DMS53 treated with DMSO at 0.1 percent for 48 hours (cell line): Measurements from ENCODE around the gene CERK.
A peak's percentile ranks its signal among the peaks of the same experiment; 100 is the strongest.
"Not testable (repeated sequence)": the region's sequence is repeated elsewhere in the genome, so short reads cannot be mapped to it uniquely, and the experiment has no call there.

ENCODE experiments used
- DNase-seq: peaks from one replicate; lab custom pipeline; 2025; ENCODE audit not compliant: unreplicated experiment; lab: John Stamatoyannopoulos, UW

Gene CERK

GRCh38 chr22:46650078-46650810 lies 87.8 kb downstream of the CERK start:
- no peak for DNase-seq

GRCh38 chr22:46649141-46650077 lies 88.6 kb downstream of the CERK start:
- peak; percentile 76 for DNase-seq

- DNase-seq: not testable (repeated sequence)
Observed at GRCh38 chr22:46648225-46648820, 89.7 kb downstream of the CERK start.

- DNase-seq: no peak
Observed at GRCh38 chr22:46646531-46647215, 91.4 kb downstream of the CERK start.

- not testable (repeated sequence) for DNase-seq
Observed at GRCh38 chr22:46642840-46643480, 95.1 kb downstream of the CERK start.

- DNase-seq: no peak
Observed at GRCh38 chr22:46641811-46642266, 96.2 kb downstream of the CERK start.

GRCh38 chr22:46640293-46641055 lies 97.6 kb downstream of the CERK start:
- no peak for DNase-seq

- DNase-seq: no peak
Observed at GRCh38 chr22:46639843-46640242, 98.2 kb downstream of the CERK start.

- peak; percentile 38 for DNase-seq
Observed at GRCh38 chr22:46638601-46639431, 99.2 kb downstream of the CERK start.

GRCh38 chr22:46637711-46638600 lies 100.1 kb downstream of the CERK start:
- DNase-seq: no peak

- DNase-seq: no peak
Observed at GRCh38 chr22:46636221-46637002, 101.6 kb downstream of the CERK start.

- DNase-seq: no peak
Observed at GRCh38 chr22:46635756-46636155, 102.3 kb downstream of the CERK start.

GRCh38 chr22:46634973-46635685 lies 102.9 kb downstream of the CERK start:
- DNase-seq: not testable (repeated sequence)
